Measurements from ENCODE around the gene CARD8.

- TF ChIP-seq CTCF (conservative IDR thresholded peaks at IDR 0.05 in 1 of 2, IDR thresholded peaks at IDR 0.05 in 1 of 2; ENCODE audit: extremely low read depth in 1 of 2, insufficient read depth in 1 of 2, low read depth in 1 of 2, low read length in 2 of 2) (no peak), EZH2 (IDR thresholded peaks at IDR 0.05; ENCODE audit: borderline replicate concordance, low read length) (no peak)
Observed at GRCh38 chr19:48194844-48195830, 60.6 kb downstream of the CARD8 start.

Measured in mammary epithelial cell (primary cell).